K562 (cell line): Measurements from ENCODE around the gene SELENOI. TPM values are rescaled to one million over a fixed set of nuclear protein-coding genes. Genes with fewer than 3 reads are reported as not detected.

Experiments
- ATAC-seq: fragments of 200-7000 bp; cut with Tn5 transposase; 3 replicates; pipeline ENCODE4 v1.9.1; 2020; ENCODE audit warnings: moderate library complexity
- BruUV-seq: library from RNA; stranded (reverse); fragments of 400-500 nt; replicated peaks from 2 replicates; lab custom pipeline; 2021; lab: Mats Ljungman, UMichigan
- CTCF ChIA-PET: fragments of 300-600 bp; formaldehyde crosslinking; extraction: SDS; loops from one replicate; lab custom pipeline; 2021; ENCODE audit warnings: low intra/inter-chr PET ratio; lab: Yijun Ruan, JAX
- POLR2A ChIA-PET: fragments of 300-600, 350-650 bp; sonication (Branson Sonifier 250); formaldehyde crosslinking; extraction: SDS; loops from one replicate; lab custom pipeline; 2021; ENCODE audit warnings: antibody characterized with exemption, inconsistent platforms; lab: Yijun Ruan, JAX
- DNase-seq, 4 experiments: peaks; one replicate each; pipeline versions ENCODE4 v3.0.0 to v3.0.0-alpha.2; 2011 to 2018; ENCODE audit warnings: low spot score in 3 of 4, mixed read lengths in 3 of 4; ENCODE audit errors: extremely low read depth in 1 of 4
- FAIRE-seq: peaks from 2 replicates; lab custom pipeline; 2011; peaks lifted over from hg19 to GRCh38; lab: Jason Lieb, UNC
- H2AFZ ChIP-seq: 2 replicates; pipeline ENCODE4 v1.6.0; 2011; ENCODE audit warnings: low read depth, low read length, control low read depth, inconsistent platforms
- H3K27ac ChIP-seq: fragments of 200-600 bp; 3 replicates; pipeline ENCODE4 v1.8.0; 2011; ENCODE audit warnings: low read depth, mild to moderate bottlenecking, control low read depth, inconsistent platforms, low read length, moderate library complexity, mixed read lengths; ENCODE audit errors: extremely low read depth
- H3K27me3 ChIP-seq, 2 experiments: fragments of 300-600 bp in 1 of 2; 2 replicates in 1 of 2; 3 replicates in 1 of 2; pipeline versions ENCODE4 v1.6.0 to v1.8.0; 2011; ENCODE audit warnings: inconsistent platforms in 2 of 2, low read length in 2 of 2, mild to moderate bottlenecking in 1 of 2, mixed read lengths in 1 of 2, moderate library complexity in 1 of 2; ENCODE audit not compliant: control insufficient read depth in 2 of 2, insufficient read depth in 2 of 2
- H3K36me3 ChIP-seq: fragments of 300-600 bp; 3 replicates; pipeline ENCODE4 v1.8.0; 2011; ENCODE audit warnings: mild to moderate bottlenecking, low read length, inconsistent platforms; ENCODE audit not compliant: control insufficient read depth, insufficient read depth
- H3K4me1 ChIP-seq, 2 experiments: fragments of 200-600 bp in 1 of 2; replicated peaks in 1 of 2; 2 replicates in 1 of 2; 3 replicates in 1 of 2; pipeline versions ENCODE4 v1.5.1 to v1.8.0; 2011; ENCODE audit warnings: inconsistent platforms in 2 of 2, low read length in 2 of 2, mild to moderate bottlenecking in 1 of 2, mixed read lengths in 1 of 2, moderate library complexity in 1 of 2; ENCODE audit not compliant: control insufficient read depth in 2 of 2, insufficient read depth in 2 of 2
- H3K4me2 ChIP-seq: 2 replicates; pipeline ENCODE4 v1.6.1; 2011; ENCODE audit warnings: low read length, control low read depth, inconsistent platforms, mixed read lengths; ENCODE audit not compliant: insufficient read depth
- H3K4me3 ChIP-seq: fragments of 200-600 bp; sonication (generic), shearing (Covaris generic); 2 replicates; pipeline ENCODE4 v1.5.1; 2016; ENCODE audit warnings: control low read depth, inconsistent platforms
- H3K79me2 ChIP-seq: fragments of 200-600 bp; 3 replicates; pipeline ENCODE4 v1.8.0; 2011; ENCODE audit warnings: low read length, inconsistent platforms; ENCODE audit not compliant: control insufficient read depth, insufficient read depth
- H3K9ac ChIP-seq, 2 experiments: 2 replicates each; pipeline versions ENCODE4 v1.6.0 to v1.6.1; 2011; ENCODE audit warnings: low read depth in 2 of 2, low read length in 2 of 2, control low read depth in 1 of 2, inconsistent platforms in 1 of 2, mild to moderate bottlenecking in 1 of 2, mixed read lengths in 1 of 2; ENCODE audit not compliant: insufficient read depth in 1 of 2
- H3K9me1 ChIP-seq: one replicate; pipeline ENCODE4 v1.6.0; 2011; ENCODE audit warnings: inconsistent platforms, mild to moderate bottlenecking, low read length, moderate library complexity; ENCODE audit not compliant: control insufficient read depth, insufficient read depth
- H3K9me3 ChIP-seq: replicated peaks from 2 replicates; pipeline ENCODE4 v1.5.1; 2011; ENCODE audit warnings: low read depth, low read length, inconsistent platforms; ENCODE audit not compliant: control insufficient read depth, insufficient read depth
- H4K20me1 ChIP-seq: replicated peaks from 2 replicates; pipeline ENCODE4 v1.6.1; 2011; ENCODE audit warnings: low read length, inconsistent platforms, mixed read lengths; ENCODE audit not compliant: control insufficient read depth, insufficient read depth
- ARID1B ChIP-seq: fragments of 450-650 bp; IDR thresholded peaks from 2 replicates; pipeline ENCODE4 v1.6.1; 2016; ENCODE audit warnings: antibody characterized with exemption, mild to moderate bottlenecking, inconsistent platforms
- COPS2 ChIP-seq: fragments of 450-650 bp; conservative IDR thresholded peaks from 2 replicates; pipeline ENCODE4 v1.6.1; 2016; ENCODE audit warnings: mild to moderate bottlenecking, moderate library complexity
- HNRNPH1 ChIP-seq: fragments of 200-400 bp; formaldehyde crosslinking; optimal IDR thresholded peaks from 2 replicates; pipeline ENCODE3; 2017; ENCODE audit warnings: low read depth, mild to moderate bottlenecking, low read length, moderate library complexity
- HNRNPUL1 ChIP-seq: fragments of 200-400 bp; formaldehyde crosslinking; IDR thresholded peaks from 2 replicates; pipeline ENCODE4 v1.6.1; 2017; ENCODE audit warnings: low read length
- MAX ChIP-seq: sonication (generic); formaldehyde crosslinking; IDR thresholded peaks from 2 replicates; pipeline ENCODE4 v1.9.0; 2022; ENCODE audit warnings: mild to moderate bottlenecking, missing genetic modification reagents
- NFATC3 ChIP-seq: fragments of 450-650 bp; IDR thresholded peaks from 2 replicates; pipeline ENCODE4 v1.6.1; 2017; ENCODE audit warnings: mild to moderate bottlenecking
- SIX5 ChIP-seq, 2 experiments: IDR thresholded peaks; 2 replicates each; pipeline ENCODE4 v1.6.1; 2011; ENCODE audit warnings: low read length in 2 of 2, borderline replicate concordance in 1 of 2, low read depth in 1 of 2, mild to moderate bottlenecking in 1 of 2, moderate library complexity in 1 of 2; ENCODE audit not compliant: insufficient read depth in 1 of 2
- SRSF9 ChIP-seq: fragments of 200-400 bp; formaldehyde crosslinking; IDR thresholded peaks from 2 replicates; pipeline ENCODE4 v1.6.1; 2017; ENCODE audit warnings: low read depth, low read length, borderline replicate concordance
- STAT6 ChIP-seq: sonication (generic); formaldehyde crosslinking; IDR thresholded peaks from 2 replicates; pipeline ENCODE4 v1.8.1; 2023; ENCODE audit warnings: mild to moderate bottlenecking, missing genetic modification reagents
- TCF15 ChIP-seq: fragments of 250-450 bp; sonication (Bioruptor Pico); IDR thresholded peaks from 2 replicates; pipeline ENCODE4 v1.8.0; 2022; ENCODE audit warnings: moderate library complexity, mild to moderate bottlenecking, inconsistent platforms
- WGBS: fragments of 100-300 bp; shearing (Covaris generic); methylation state at CpG from one replicate; pipeline ENCODE4 v1.1.6; 2016; ENCODE audit warnings: low coverage, mixed read lengths; ENCODE audit not compliant: insufficient coverage; ENCODE audit errors: missing lambda C conversion rate; 5-methylcytosine and 5-hydroxymethylcytosine counted together
- in situ Hi-C: fragments of 300-500 bp; cut with MboI; formaldehyde crosslinking; loops from 4 replicates; pipeline ENCODE4 v1.15.0; 2018; ENCODE audit warnings: inconsistent platforms, mixed read lengths
- intact Hi-C: fragments of 100-400 bp; cut with micrococcal nuclease; formaldehyde crosslinking; loops from 2 replicates; pipeline ENCODE4 v1.14.2; 2022
- polyA plus RNA-seq, 8 experiments: library from polyadenylated mRNA; depleted of rRNA in 4 of 8; stranded (reverse) in 5 of 8; unstranded in 3 of 8; fragments of >200 nt; fragmentation: Nextera tagmentation in 2 of 8; fragmentation: Illumina TruSeq in 1 of 8; extraction: Ambion mirVana in 2 of 8; extraction: Trizol in 1 of 8; gene quantifications; 2 replicates each; pipeline versions ENCODE4 v1.2.1 to v1.2.3, GENCODE V29; 2011 to 2014; ENCODE audit warnings: inconsistent platforms in 1 of 8, missing spikeins in 1 of 8
- total RNA-seq, 7 experiments: library from RNA; depleted of rRNA in 6 of 7; stranded (reverse); fragments of >200 nt in 6 of 7; fragmentation: Illumina TruSeq in 2 of 7; extraction: Trizol in 2 of 7; gene quantifications; 2 replicates each; pipeline versions ENCODE4 v1.2.1 to v1.2.3, GENCODE V29; 2011 to 2021; ENCODE audit warnings: low replicate concordance in 1 of 7

SELENOI gene
- total and polyA plus RNA-seq, 9 of the 15 experiments (the other 6 are each of a cell fraction or from before 2014, with no cell fraction given): 9.6 to 46.9 (median 24.4) TPM

GRCh38 chr2:26429779-26430578, 84.0 kb downstream of the SELENOI start:
- ChIA-PET POLR2A (interaction anchor here (0.6 to 1.2 kb wide), 2 partner anchors 15 to 25 kb away, joined by 3 read pairs; no protein-coding TSS in a partner anchor), CTCF (no interaction called here)
- Histone ChIP-seq H3K27ac (no peak overlapping the region), H4K20me1 (no peaks in the 10 kb centered on the region), H2AFZ (no peak overlapping the region), H3K9ac (no peak overlapping the region), H3K36me3 (no peaks in the 10 kb centered on the region), H3K4me2 (no peak overlapping the region), H3K9me3 (no peaks in the 10 kb centered on the region; the same call in 1 of the 2 replicates), H3K9me1 (no peaks in the 10 kb centered on the region), H3K27me3 (0 out of 5 replicates have a peak, but pooled peaks cover 0 to 4% of the 10 kb centered on the region in 2 experiments), H3K79me2 (no peaks in the 10 kb centered on the region), H3K4me1 (no peaks in the 10 kb centered on the region; a peak in 1 of 5 replicates), H3K4me3 (no peak overlapping the region)
- intact Hi-C loops (no loop called here), in situ Hi-C loops (no loop called here)
- DNase-seq (no peak), FAIRE-seq (no peak), ATAC-seq (no peak)
- WGBS: 19% methylated on average over 8 of the region's 8 CpGs
- BruUV-seq: no TSS peak
- TF ChIP-seq SRSF9 (no peak), STAT6 (CRISPR knock-in tag) (no peak), COPS2 (no peak), NFATC3 (no peak), HNRNPUL1 (no peak), TCF15 (CRISPR knock-in tag) (no peak), SIX5 (IDR thresholded peaks at IDR 0.05; ENCODE audit: borderline replicate concordance in 1 of 2, insufficient read depth in 1 of 2, low read depth in 1 of 2, low read length in 2 of 2) (no peak), HNRNPH1 (no peak), ARID1B (no peak), MAX (CRISPR knock-in tag) (no peak)
